HFFc6 (cell line): ENCODE data around the gene ALAS1. TPM values are rescaled to one million over a fixed set of nuclear protein-coding genes. Genes with fewer than 3 reads are reported as not detected.
"Not testable (repeated sequence)": the region's sequence is repeated elsewhere in the genome, so short reads cannot be mapped to it uniquely, and the experiment has no call there.

Experiments
- DNase-seq: peaks from one replicate; pipeline ENCODE4 v3.0.0-alpha.2; 2018
- H3K27ac Mint-ChIP-seq: 2 replicates; pipeline ENCODE4 v1.8.0; 2020; ENCODE audit warnings: mild to moderate bottlenecking, mixed read lengths
- H3K27me3 Mint-ChIP-seq: 2 replicates; pipeline ENCODE4 v1.8.0; 2021; ENCODE audit warnings: mild to moderate bottlenecking, moderate library complexity, mixed read lengths; ENCODE audit not compliant: insufficient read depth
- H3K36me3 Mint-ChIP-seq: 2 replicates; pipeline ENCODE4 v1.8.0; 2021; ENCODE audit warnings: low read depth, mixed read lengths
- H3K4me1 Mint-ChIP-seq: 2 replicates; pipeline ENCODE4 v1.8.0; 2020; ENCODE audit warnings: low read depth, mixed read lengths
- H3K4me3 Mint-ChIP-seq: 2 replicates; pipeline ENCODE4 v1.8.0; 2020; ENCODE audit warnings: mild to moderate bottlenecking, moderate library complexity, mixed read lengths
- H3K9me3 Mint-ChIP-seq: 2 replicates; pipeline ENCODE4 v1.8.0; 2020; ENCODE audit warnings: mild to moderate bottlenecking, mixed read lengths
- CTCF ChIP-seq: fragments of 200-600 bp; sonication (generic); IDR thresholded peaks from 2 replicates; pipeline ENCODE4 v1.5.0; 2021; ENCODE audit warnings: antibody characterized with exemption, mild to moderate bottlenecking
- long read RNA-seq: library from polyadenylated mRNA; unstranded; transcript quantifications from one replicate; pipeline ENCODE4 v2.0.0, GENCODE V29; 2019
- total RNA-seq, 6 experiments: library from RNA; stranded (reverse); fragmentation: NEBNext Ultra II Directional; extraction: Animal tissue kit (Norgen Biotek cat#: 25700); gene quantifications; 2 replicates in 1 of 6; 3 replicates in 5 of 6; pipeline ENCODE4 v1.2.3, GENCODE V29; 2021

Gene ALAS1
- total RNA-seq = 10 to 100 TPM; 31.5 to 39.1 (median 35.1) TPM
- long read RNA-seq, transcript ALAS1-204 (11 exons, 2,125 nt) = major isoform, 31 of 43 reads
- long read RNA-seq, partial matches to known transcripts = 3 of 43 reads
- long read RNA-seq, other reads (novel, unspliced or antisense) = 3 of 43 reads

- peak; percentile 74 for DNase-seq
- Mint-ChIP-seq H3K36me3 (peaks cover 20% of the 10 kb centered on the region), H3K9me3 (no peaks in the 10 kb centered on the region), H3K4me3 (peak within 1 kb of the TSS; percentile 94), H3K27ac (peak within 1 kb of the TSS; percentile 81), H3K4me1 (peaks cover 43% of the 10 kb centered on the region), H3K27me3 (peaks cover 9% of the 10 kb centered on the region)
- TF ChIP-seq CTCF = peak; percentile 36
Measured at GRCh38 chr3:52197842-52198625, at the start of gene ALAS1. Gene ALAS1, plus strand, starts transcription at chr3:52198160. Its CDS starts 1,082 bp downstream, at chr3:52199242.

- no peak overlapping the region for H3K4me3 Mint-ChIP-seq
- H3K4me1 Mint-ChIP-seq = peaks cover 14% of the 10 kb centered on the region
- TF ChIP-seq CTCF = no peak
- H3K36me3 Mint-ChIP-seq = 0 out of 2 replicates have a peak, but pooled peaks cover 6% of the 10 kb centered on the region
- no peak for DNase-seq
- H3K9me3 Mint-ChIP-seq = no peaks in the 10 kb centered on the region
- H3K27ac Mint-ChIP-seq = no peak overlapping the region
- H3K27me3 Mint-ChIP-seq = no peaks in the 10 kb centered on the region
Measured at GRCh38 chr3:52149021-52149420, 48.9 kb upstream of the ALAS1 start.

GRCh38 chr3:52149726-52150125 lies 48.2 kb upstream of the ALAS1 start:
- Mint-ChIP-seq H3K4me3 (no peak overlapping the region), H3K9me3 (no peaks in the 10 kb centered on the region), H3K4me1 (peaks cover 16% of the 10 kb centered on the region), H3K27ac (no peak overlapping the region), H3K27me3 (no peaks in the 10 kb centered on the region), H3K36me3 (0 out of 2 replicates have a peak, but pooled peaks cover 6% of the 10 kb centered on the region)
- DNase-seq = no peak
- TF ChIP-seq CTCF = no peak

- TF ChIP-seq CTCF = no peak
- DNase-seq = no peak
- Mint-ChIP-seq H3K4me1 (peaks cover 20% of the 10 kb centered on the region), H3K9me3 (no peaks in the 10 kb centered on the region), H3K36me3 (0 out of 2 replicates have a peak, but pooled peaks cover 6% of the 10 kb centered on the region), H3K4me3 (no peak overlapping the region), H3K27ac (no peak overlapping the region), H3K27me3 (no peaks in the 10 kb centered on the region)
Measured at GRCh38 chr3:52150357-52150756, 47.6 kb upstream of the ALAS1 start.

- Mint-ChIP-seq H3K9me3 (no peaks in the 10 kb centered on the region), H3K36me3 (0 out of 2 replicates have a peak, but pooled peaks cover 6% of the 10 kb centered on the region), H3K4me1 (peaks cover 20% of the 10 kb centered on the region), H3K4me3 (no peak overlapping the region), H3K27me3 (no peaks in the 10 kb centered on the region), H3K27ac (no peak overlapping the region)
- DNase-seq = no peak
- no peak for TF ChIP-seq CTCF
Measured at GRCh38 chr3:52150860-52151259, 47.1 kb upstream of the ALAS1 start.

GRCh38 chr3:52151991-52152390 lies 46.0 kb upstream of the ALAS1 start:
- H3K27ac Mint-ChIP-seq, H3K27me3 Mint-ChIP-seq, H3K36me3 Mint-ChIP-seq, H3K4me3 Mint-ChIP-seq, DNase-seq, H3K9me3 Mint-ChIP-seq: not testable (repeated sequence)
- peaks cover 20% of the 10 kb centered on the region for H3K4me1 Mint-ChIP-seq
